Measurements from ENCODE around the gene ARPC5L.

DNA sequence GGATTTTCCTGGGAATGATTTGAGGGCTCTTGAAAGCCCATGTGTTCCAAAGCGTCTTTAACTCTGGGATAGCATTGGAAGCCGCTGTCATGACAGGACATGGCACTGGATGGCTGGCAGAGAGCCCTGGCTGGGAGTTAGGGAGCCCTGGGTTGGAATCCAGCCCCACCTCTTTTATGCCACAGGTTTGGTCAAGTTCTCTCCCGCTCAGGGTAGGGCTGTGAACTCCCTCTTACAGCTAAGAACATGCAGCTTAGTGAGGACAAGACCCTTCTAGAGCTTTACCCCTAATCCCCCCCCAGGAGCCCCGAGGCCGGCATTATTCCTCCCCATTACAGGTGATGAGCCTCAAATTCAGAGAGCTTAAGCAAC is 47.8 kb upstream of the ARPC5L start:
- TF ChIP-seq CTCF (conservative IDR thresholded peaks at IDR 0.05) (no peak), ZFX (IDR thresholded peaks at IDR 0.05) (no peak)
